Activated CD4-positive, alpha-beta T cell treated with anti-CD3 and anti-CD28 coated beads for 4 hours (primary cell): ENCODE data around the gene CYP26A1.

Experiments
- DNase-seq, 2 donors: peaks; one replicate each; pipeline ENCODE4 v3.0.0-alpha.2; 2020

CYP26A1 gene

GRCh38 chr10:93064874-93065660 lies 8.6 kb upstream of the CYP26A1 start:
- no peak for DNase-seq

GRCh38 chr10:93065675-93066543 lies 7.8 kb upstream of the CYP26A1 start:
- no peak for DNase-seq

GRCh38 chr10:93066544-93066913 lies 7.2 kb upstream of the CYP26A1 start:
- DNase-seq, result no peak

- no peak for DNase-seq
Observed at GRCh38 chr10:93067443-93068365, 6.0 kb upstream of the CYP26A1 start.

GRCh38 chr10:93068411-93069244 lies 5.1 kb upstream of the CYP26A1 start:
- no peak for DNase-seq

- no peak for DNase-seq
Observed at GRCh38 chr10:93069245-93069561, 4.5 kb upstream of the CYP26A1 start.

- DNase-seq, result no peak
Observed at GRCh38 chr10:93070378-93071176, 3.1 kb upstream of the CYP26A1 start.

GRCh38 chr10:93071177-93071472 lies 2.6 kb upstream of the CYP26A1 start:
- DNase-seq, result no peak

GRCh38 chr10:93071674-93072224 lies 1.9 kb upstream of the CYP26A1 start:
- DNase-seq, result no peak

- DNase-seq, result no peak
Observed at GRCh38 chr10:93072225-93072712, 1.4 kb upstream of the CYP26A1 start.

- no peak for DNase-seq
Observed at GRCh38 chr10:93072713-93073538, 767 bp upstream of the CYP26A1 start.

- no peak for DNase-seq
Observed at GRCh38 chr10:93074147-93074596, 479 bp downstream of the CYP26A1 start.

- no peak for DNase-seq
Observed at GRCh38 chr10:93074597-93075368, 1.1 kb downstream of the CYP26A1 start.

- DNase-seq, result no peak
Observed at GRCh38 chr10:93075369-93076221, 1.9 kb downstream of the CYP26A1 start.

- DNase-seq, result no peak
Observed at GRCh38 chr10:93076871-93077270, 3.2 kb downstream of the CYP26A1 start.

- DNase-seq, result no peak
Observed at GRCh38 chr10:93077860-93078337, 4.2 kb downstream of the CYP26A1 start.

- DNase-seq, result no peak
Observed at GRCh38 chr10:93079663-93080349, 6.1 kb downstream of the CYP26A1 start.
